Mesothelial cell of epicardium (in vitro differentiated cells): ENCODE measurements around the gene CD84. TPM values are rescaled to one million over a fixed set of nuclear protein-coding genes. Genes with fewer than 3 reads are reported as not detected.

Experiments
- DNase-seq, 2 experiments: peaks; one replicate each; pipeline ENCODE4 v3.0.0; 2021; ENCODE audit warnings: low spot score in 2 of 2; ENCODE audit not compliant: unreplicated experiment in 2 of 2
- H3K27ac Mint-ChIP-seq: 2 replicates; pipeline ENCODE4 v1.8.0; 2021; ENCODE audit warnings: mixed read lengths
- H3K27me3 Mint-ChIP-seq: 2 replicates; pipeline ENCODE4 v1.8.0; 2021; ENCODE audit warnings: low read depth, mixed read lengths
- H3K36me3 Mint-ChIP-seq: 2 replicates; pipeline ENCODE4 v1.8.0; 2021; ENCODE audit warnings: mixed read lengths
- H3K4me1 Mint-ChIP-seq: 2 replicates; pipeline ENCODE4 v1.8.0; 2021; ENCODE audit warnings: mixed read lengths
- H3K4me3 Mint-ChIP-seq: 2 replicates; pipeline ENCODE4 v1.8.0; 2021; ENCODE audit warnings: mild to moderate bottlenecking, moderate library complexity, mixed read lengths
- H3K9me3 Mint-ChIP-seq: 2 replicates; pipeline ENCODE4 v1.8.0; 2021; ENCODE audit warnings: mixed read lengths
- CTCF ChIP-seq: fragments of 200-600 bp; sonication (generic); IDR thresholded peaks from one replicate; pipeline ENCODE4 v1.5.0; 2021; ENCODE audit warnings: antibody characterized with exemption; ENCODE audit not compliant: unreplicated experiment
- total RNA-seq: library from RNA; stranded (reverse); gene quantifications from 3 replicates; pipeline ENCODE4 v1.2.1, GENCODE V29; 2021

CD84 gene
- total RNA-seq, 1 donor from 2014 or later, result not detected

GRCh38 chr1:160625321-160625720 is 46.0 kb upstream of the CD84 start:
- peaks cover 4% of the 10 kb centered on the region for H3K27me3 Mint-ChIP-seq
- no peak overlapping the region for H3K27ac Mint-ChIP-seq
- H3K36me3 Mint-ChIP-seq, result no peaks in the 10 kb centered on the region
- no peak for TF ChIP-seq CTCF
- H3K9me3 Mint-ChIP-seq, result no peaks in the 10 kb centered on the region
- peaks cover 6% of the 10 kb centered on the region for H3K4me1 Mint-ChIP-seq
- no peak for DNase-seq
- H3K4me3 Mint-ChIP-seq, result no peak overlapping the region

GRCh38 chr1:160624464-160624863 is 45.2 kb upstream of the CD84 start:
- DNase-seq, result no peak
- TF ChIP-seq CTCF, result no peak
- H3K9me3 Mint-ChIP-seq, result no peaks in the 10 kb centered on the region
- H3K27me3 Mint-ChIP-seq, result peaks cover 4% of the 10 kb centered on the region
- H3K4me1 Mint-ChIP-seq, result no peaks in the 10 kb centered on the region
- H3K4me3 Mint-ChIP-seq, result no peak overlapping the region
- no peaks in the 10 kb centered on the region for H3K36me3 Mint-ChIP-seq
- no peak overlapping the region for H3K27ac Mint-ChIP-seq

GRCh38 chr1:160623862-160624261 is 44.6 kb upstream of the CD84 start:
- Mint-ChIP-seq H3K27me3 (peaks cover 4% of the 10 kb centered on the region), H3K36me3 (no peaks in the 10 kb centered on the region), H3K27ac (no peak overlapping the region), H3K9me3 (peaks cover 4% of the 10 kb centered on the region), H3K4me3 (no peak overlapping the region), H3K4me1 (no peaks in the 10 kb centered on the region)
- no peak for DNase-seq
- no peak for TF ChIP-seq CTCF

- no peak for TF ChIP-seq CTCF
- Mint-ChIP-seq H3K9me3 (peaks cover 5% of the 10 kb centered on the region), H3K27ac (no peak overlapping the region), H3K27me3 (peaks cover 4% of the 10 kb centered on the region), H3K36me3 (no peaks in the 10 kb centered on the region), H3K4me1 (no peaks in the 10 kb centered on the region), H3K4me3 (no peak overlapping the region)
- no peak for DNase-seq
Observed at GRCh38 chr1:160623227-160623633, 43.9 kb upstream of the CD84 start.

- Mint-ChIP-seq H3K4me3 (no peak overlapping the region), H3K27ac (no peak overlapping the region), H3K27me3 (peaks cover 4% of the 10 kb centered on the region), H3K36me3 (no peaks in the 10 kb centered on the region), H3K9me3 (peaks cover 5% of the 10 kb centered on the region), H3K4me1 (no peaks in the 10 kb centered on the region)
- DNase-seq, result no peak
- no peak for TF ChIP-seq CTCF
Observed at GRCh38 chr1:160622501-160623226, 43.4 kb upstream of the CD84 start.
